IMR-90 (cell line): ENCODE measurements around the gene RIIAD1. TPM values are rescaled to one million over a fixed set of nuclear protein-coding genes. Genes with fewer than 3 reads are reported as not detected.

Experiments
- ATAC-seq: fragments of 200-7000 bp; cut with Tn5 transposase; 2 replicates; pipeline ENCODE4 v1.9.1; 2020; ENCODE audit warnings: low read depth, mild to moderate bottlenecking, moderate library complexity
- BruUV-seq: library from RNA; stranded (reverse); fragments of 400-500 nt; replicated peaks from 2 replicates; lab custom pipeline; 2021; lab: Mats Ljungman, UMichigan
- CTCF ChIA-PET: fragments of 300-600 bp; formaldehyde crosslinking; extraction: SDS; loops from one replicate; lab custom pipeline; 2021; ENCODE audit warnings: antibody characterized with exemption; lab: Yijun Ruan, JAX
- POLR2A ChIA-PET: fragments of 300-600 bp; sonication (Branson Sonifier 250); formaldehyde crosslinking; loops from one replicate; lab custom pipeline; 2022; ENCODE audit warnings: antibody characterized with exemption; ENCODE audit not compliant: unreplicated experiment; lab: Charles Lee
- DNase-seq: peaks from one replicate; pipeline ENCODE4 v3.0.0; 2013
- H2AFZ ChIP-seq: replicated peaks from 2 replicates; pipeline ENCODE3; 2013; ENCODE audit warnings: low read length, mild to moderate bottlenecking; ENCODE audit not compliant: poor library complexity
- H2AK5ac ChIP-seq: 2 replicates; pipeline ENCODE4 v1.6.1; 2013; ENCODE audit warnings: low read depth, low read length, inconsistent platforms
- H2AK9ac ChIP-seq: replicated peaks from 2 replicates; pipeline ENCODE3; 2013; ENCODE audit warnings: mild to moderate bottlenecking, low read depth, low read length, moderate library complexity; ENCODE audit not compliant: poor library complexity
- H2BK120ac ChIP-seq: 2 replicates; pipeline ENCODE4 v1.6.1; 2013; ENCODE audit warnings: low read depth, low read length, inconsistent platforms
- H2BK15ac ChIP-seq: 3 replicates; pipeline ENCODE4 v1.6.1; 2013; ENCODE audit warnings: low read depth, low read length, inconsistent platforms
- H2BK20ac ChIP-seq: 2 replicates; pipeline ENCODE4 v1.6.1; 2013; ENCODE audit warnings: low read depth, mild to moderate bottlenecking, inconsistent platforms, low read length, moderate library complexity
- H2BK5ac ChIP-seq: 2 replicates; pipeline ENCODE4 v1.6.1; 2013; ENCODE audit warnings: mild to moderate bottlenecking, low read depth, low read length, inconsistent platforms; ENCODE audit not compliant: poor library complexity, severe bottlenecking
- H3K14ac ChIP-seq: replicated peaks from 2 replicates; pipeline ENCODE4 v1.6.1; 2013; ENCODE audit warnings: low read depth, low read length, inconsistent platforms
- H3K18ac ChIP-seq: 2 replicates; pipeline ENCODE4 v1.6.1; 2013; ENCODE audit warnings: low read depth, low read length, control low read depth
- H3K23ac ChIP-seq: 2 replicates; pipeline ENCODE4 v1.6.1; 2013; ENCODE audit warnings: low read depth, low read length, inconsistent platforms
- H3K27ac ChIP-seq: 2 replicates; pipeline ENCODE4 v1.5.1; 2013; ENCODE audit warnings: mild to moderate bottlenecking, control low read depth, low read length; ENCODE audit not compliant: insufficient read depth
- H3K27me3 ChIP-seq: 2 replicates; pipeline ENCODE4 v1.6.1; 2013; ENCODE audit warnings: low read length; ENCODE audit not compliant: control insufficient read depth, insufficient read depth
- H3K36me3 ChIP-seq: 2 replicates; pipeline ENCODE4 v1.6.1; 2013; ENCODE audit warnings: low read length, mixed read lengths; ENCODE audit not compliant: control insufficient read depth, insufficient read depth
- H3K4ac ChIP-seq: 2 replicates; pipeline ENCODE4 v1.6.1; 2013; ENCODE audit warnings: low read depth, low read length, inconsistent platforms
- H3K4me1 ChIP-seq: 2 replicates; pipeline ENCODE4 v1.6.1; 2013; ENCODE audit warnings: low read length, mixed read lengths; ENCODE audit not compliant: control insufficient read depth, insufficient read depth
- H3K4me2 ChIP-seq: 2 replicates; pipeline ENCODE4 v1.6.1; 2013; ENCODE audit warnings: low read depth, mild to moderate bottlenecking, control low read depth, low read length, moderate library complexity
- H3K4me3 ChIP-seq: 2 replicates; pipeline ENCODE4 v1.5.1; 2013; ENCODE audit warnings: low read depth, mild to moderate bottlenecking, control low read depth, low read length, moderate library complexity; ENCODE audit not compliant: insufficient read depth
- H3K56ac ChIP-seq: 2 replicates; pipeline ENCODE4 v1.6.1; 2013; ENCODE audit warnings: low read length, inconsistent platforms; ENCODE audit not compliant: insufficient read depth; ENCODE audit errors: extremely low read depth
- H3K79me1 ChIP-seq, 2 experiments: 2 replicates each; pipeline ENCODE4 v1.6.1; 2013; ENCODE audit warnings: low read length in 2 of 2, inconsistent platforms in 1 of 2, low read depth in 1 of 2
- H3K9ac ChIP-seq: 2 replicates; pipeline ENCODE4 v1.6.1; 2013; ENCODE audit warnings: low read depth, low read length, control low read depth
- H3K9me1 ChIP-seq: 2 replicates; pipeline ENCODE4 v1.6.1; 2013; ENCODE audit warnings: low read length, inconsistent platforms; ENCODE audit not compliant: insufficient read depth
- H3K9me3 ChIP-seq: 2 replicates; pipeline ENCODE4 v1.6.1; 2013; ENCODE audit warnings: low read length; ENCODE audit not compliant: control insufficient read depth, insufficient read depth
- H4K20me1 ChIP-seq: 2 replicates; pipeline ENCODE4 v1.6.1; 2013; ENCODE audit warnings: low read length, inconsistent platforms; ENCODE audit not compliant: insufficient read depth
- H4K5ac ChIP-seq: 2 replicates; pipeline ENCODE4 v1.6.1; 2013; ENCODE audit warnings: mild to moderate bottlenecking, low read depth, low read length, control low read depth
- H4K8ac ChIP-seq, 2 experiments: 2 replicates each; pipeline ENCODE4 v1.6.1; 2013; ENCODE audit warnings: low read depth in 2 of 2, low read length in 2 of 2, control low read depth in 1 of 2, inconsistent platforms in 1 of 2
- H4K91ac ChIP-seq: 2 replicates; pipeline ENCODE4 v1.6.1; 2013; ENCODE audit warnings: low read depth, low read length, inconsistent platforms; ENCODE audit not compliant: insufficient read depth
- MXI1 ChIP-seq: IDR thresholded peaks from 2 replicates; pipeline ENCODE4 v1.6.1; 2012; ENCODE audit warnings: low read depth, mild to moderate bottlenecking, low read length, moderate library complexity, borderline replicate concordance
- NFE2L2 ChIP-seq: fragments of 150-350 bp; IDR thresholded peaks from 2 replicates; pipeline ENCODE4 v1.6.1; 2016; ENCODE audit warnings: low read depth, mild to moderate bottlenecking, low read length
- whole genome bisulfite sequencing, 2 experiments: methylation state at CpG; one replicate each; pipeline versions ENCODE4 v1.1.5 to v1.1.7; 2013; ENCODE audit warnings: missing lambda C conversion rate in 2 of 2; ENCODE audit not compliant: insufficient read length in 1 of 2; ENCODE audit errors: extremely low coverage in 2 of 2; 5-methylcytosine and 5-hydroxymethylcytosine counted together
- dilution Hi-C: fragments of 300-500 bp; cut with HindIII; formaldehyde crosslinking; loops from one replicate; pipeline ENCODE4 v1.14.3; 2018; ENCODE audit warnings: low sequenced_read_pairs; ENCODE audit not compliant: unreplicated experiment
- in situ Hi-C: fragments of 300-500 bp; cut with MboI; formaldehyde crosslinking; loops from 3 replicates; pipeline ENCODE4 v1.14.3; 2019; ENCODE audit warnings: low sequenced_read_pairs, inconsistent platforms, mixed read lengths
- intact Hi-C: fragments of 100-400 bp; cut with micrococcal nuclease; formaldehyde crosslinking; loops from 2 replicates; pipeline ENCODE4 v1.10.0; 2022
- polyA plus RNA-seq, 3 experiments: library from polyadenylated mRNA; depleted of rRNA; stranded (reverse); fragments of >200 nt; gene quantifications; 2 replicates each; pipeline ENCODE4 v1.2.3, GENCODE V29; 2012; ENCODE audit warnings: low replicate concordance in 1 of 3
- total RNA-seq: library from RNA; depleted of rRNA; stranded (reverse); fragments of >200 nt; gene quantifications from 2 replicates; pipeline ENCODE4 v1.2.3, GENCODE V29; 2012

Gene RIIAD1
- total and polyA plus RNA-seq, 2 of the 4 experiments (the other 2 are of a cell fraction), result not detected

DNA sequence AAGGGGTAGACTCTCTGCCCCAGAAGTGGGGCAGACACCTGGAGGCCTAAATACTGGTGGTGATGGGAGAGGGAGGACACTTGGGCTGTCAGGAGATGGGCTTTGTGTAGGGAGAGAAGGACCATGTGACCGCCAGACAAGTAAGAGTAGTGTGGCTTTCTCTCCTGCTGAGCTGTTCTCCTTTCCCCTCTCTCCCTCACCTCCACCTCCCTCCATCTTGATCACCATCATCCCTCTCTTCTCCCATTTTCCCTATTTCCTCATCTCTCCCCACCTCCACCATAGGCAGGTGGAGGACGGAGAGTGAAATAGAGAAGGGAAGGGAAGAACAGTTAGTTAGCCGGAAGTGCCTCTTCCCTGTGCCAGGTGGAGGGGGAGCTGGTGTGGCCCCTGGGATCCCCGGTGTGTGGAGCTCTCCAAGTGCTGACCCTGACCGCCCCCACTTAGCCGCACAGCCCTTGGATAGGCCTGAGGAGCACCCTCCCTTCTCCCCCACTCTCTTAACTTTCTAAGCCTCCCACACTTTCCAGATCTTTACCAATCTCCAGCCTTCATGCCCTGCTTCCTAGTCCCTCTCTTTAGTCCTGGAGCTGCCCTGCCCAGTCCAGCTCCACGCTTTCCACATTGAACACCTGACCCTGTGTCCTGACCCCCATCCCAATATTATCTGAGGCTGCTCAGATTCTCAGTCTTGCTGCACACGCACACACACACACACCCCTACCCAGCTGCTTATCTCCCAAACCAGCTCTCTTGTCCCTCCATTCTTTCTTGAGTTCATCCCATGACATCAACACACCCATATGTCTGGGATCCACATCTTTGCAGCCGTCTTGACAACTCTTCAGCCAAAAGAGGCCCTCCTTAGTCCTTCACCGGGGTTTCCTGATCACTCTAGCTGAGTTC is 6.2 kb upstream of the RIIAD1 start:
- Histone ChIP-seq H3K56ac (no peak overlapping the region), H3K27ac (no peak overlapping the region), H3K9me1 (no peaks in the 10 kb centered on the region), H2AFZ (peak overlapping the region; percentile 43), H2AK9ac (no peak overlapping the region), H3K79me1 (no peaks in the 10 kb centered on the region), H3K4ac (no peak overlapping the region), H4K8ac (no peak overlapping the region), H3K14ac (no peak overlapping the region), H3K4me2 (no peak overlapping the region), H3K9ac (no peak overlapping the region), H2BK120ac (no peak overlapping the region), H3K23ac (no peak overlapping the region), H3K4me3 (no peak overlapping the region), H3K36me3 (no peaks in the 10 kb centered on the region), H4K5ac (no peak overlapping the region), H3K4me1 (no peaks in the 10 kb centered on the region), H4K20me1 (no peaks in the 10 kb centered on the region; the same call in 1 of the 2 replicates), H2BK5ac (no peak overlapping the region), H4K91ac (no peak overlapping the region), H3K9me3 (no peaks in the 10 kb centered on the region), H2BK15ac (no peak overlapping the region), H3K18ac (no peak overlapping the region), H2BK20ac (no peak overlapping the region), H2AK5ac (no peak overlapping the region), H3K27me3 (peaks cover 85% of the 10 kb centered on the region)
- intact Hi-C loops (no loop called here), in situ Hi-C loops (no loop called here), dilution Hi-C loops (no loop called here)
- no peak for TF ChIP-seq MXI1
- TF ChIP-seq NFE2L2, result no peak
- 41% methylated on average over 4 of the region's 10 CpGs; no CpG with 5 or more reads in 1 of the 2 experiments for WGBS, 2 experiments
- POLR2A ChIA-PET, result no interaction called here
- CTCF ChIA-PET, result no interaction called here
- no TSS peak for BruUV-seq
- no peak for ATAC-seq
- DNase-seq, result no peak
